Transverse colon (tissue), 4 donors: Measurements from ENCODE around the gene ZNF135. TPM values are rescaled to one million over a fixed set of nuclear protein-coding genes. Genes with fewer than 3 reads are reported as not detected.

Experiments used
- DNase-seq: peaks from one replicate; pipeline ENCODE4 v3.0.0-alpha.2; 2019
- H3K27ac ChIP-seq, 4 donors: fragments of 200-600 bp; sonication (generic); 2 replicates each; pipeline ENCODE4 v1.5.1; 2016 to 2018; ENCODE audit warnings: inconsistent platforms in 4 of 4
- H3K27me3 ChIP-seq: fragments of 200-600 bp; sonication (generic); 2 replicates; pipeline ENCODE4 v1.5.1; 2017; ENCODE audit warnings: inconsistent platforms
- H3K36me3 ChIP-seq, 4 donors: fragments of 200-600 bp; sonication (generic); 2 replicates each; pipeline ENCODE4 v1.5.1; 2017 to 2019; ENCODE audit warnings: inconsistent platforms in 4 of 4
- H3K4me1 ChIP-seq, 4 donors: fragments of 200-600 bp; sonication (generic); 2 replicates each; pipeline ENCODE4 v1.5.1; 2017 to 2020; ENCODE audit warnings: inconsistent platforms in 4 of 4
- H3K4me3 ChIP-seq, 4 donors: fragments of 200-600 bp; sonication (generic); 1 replicate in 1 of 4; 2 replicates in 3 of 4; pipeline versions ENCODE4 v1.5.1 to v1.6.1; 2017 to 2019; ENCODE audit warnings: inconsistent platforms in 4 of 4
- H3K9me3 ChIP-seq, 2 donors: fragments of 200-600 bp; sonication (generic); 2 replicates each; pipeline ENCODE4 v1.5.1; 2017 to 2019; ENCODE audit warnings: inconsistent platforms in 2 of 2
- CTCF ChIP-seq, 5 experiments: fragments of 200-600 bp in 3 of 5; fragments of 450-650 bp in 2 of 5; sonication (generic) in 3 of 5; IDR thresholded peaks; 1 replicate in 2 of 5; 2 replicates in 3 of 5; pipeline ENCODE4 v1.5.1; 2016 to 2017; ENCODE audit warnings: antibody characterized with exemption in 5 of 5, inconsistent platforms in 3 of 5, mild to moderate bottlenecking in 2 of 5, moderate library complexity in 1 of 5
- EP300 ChIP-seq: sonication (generic); formaldehyde crosslinking; IDR thresholded peaks from one replicate; pipeline ENCODE4 v1.6.1; 2017; ENCODE audit warnings: antibody characterized with exemption, low read depth
- POLR2A ChIP-seq: fragments of 450-650 bp; IDR thresholded peaks from one replicate; pipeline ENCODE4 v1.6.1; 2016; ENCODE audit warnings: antibody characterized with exemption, mild to moderate bottlenecking, moderate library complexity
- POLR2AphosphoS5 ChIP-seq, 3 donors: sonication (generic); formaldehyde crosslinking; IDR thresholded peaks; one replicate each; pipeline ENCODE4 v1.6.1; 2016; ENCODE audit warnings: antibody characterized with exemption in 3 of 3
- WGBS, 2 donors: methylation state at CpG; one replicate each; pipeline ENCODE4 v1.1.5; 2018; ENCODE audit warnings: low coverage in 1 of 2; 5-methylcytosine and 5-hydroxymethylcytosine counted together
- in situ Hi-C, 4 donors: fragments of 200-750 bp; cut with MboI; loops; one replicate each; pipeline versions ENCODE4 v1.15.0 to v1.15.1; 2017; ENCODE audit warnings: low sequenced_read_pairs in 3 of 4, low pct_ligation_motif_present in 1 of 4, low pct_unique_long_range_greater_than_20kb in 1 of 4
- intact Hi-C: fragments of 100-400 bp; cut with DNase I; formaldehyde crosslinking; loops from one replicate; pipeline ENCODE4 v1.15.1; 2023; ENCODE audit warnings: low total_unique reads
- total RNA-seq, 4 donors: library from RNA; depleted of rRNA; stranded (reverse); fragments of >200 nt; gene quantifications; one replicate each; pipeline ENCODE4 v1.1.0, GENCODE V29; 2016

Gene ZNF135
- total RNA-seq, 4 donors from 2014 or later = 1.6 to 20.9 (median 2.1) TPM

- in situ Hi-C loops (no loop called here), intact Hi-C loops (no loop called here)
- WGBS, 2 donors = 96% methylated on average over 24 of the region's 24 CpGs; no CpG with 5 or more reads in 1 of the 2 donors
- Histone ChIP-seq H3K27me3 (no peaks in the 10 kb centered on the region), H3K9me3 (peaks cover 7 to 24% of the 10 kb centered on the region in 2 donors), H3K4me1 (peaks cover 0 to 7% (median 2%) of the 10 kb centered on the region in 4 donors), H3K27ac (peak overlapping the region in 1 of 4 donors; percentile 80), H3K36me3 (peaks cover 0 to 9% (median 1%) of the 10 kb centered on the region in 4 donors), H3K4me3 (peak overlapping the region in 1 of 4 donors; percentile 69)
- DNase-seq = no peak
- TF ChIP-seq POLR2AphosphoS5 (IDR thresholded peaks at IDR 0.05) (no peak), POLR2A (no peak), EP300 (no peak), CTCF (IDR thresholded peaks at IDR 0.05) (no peak)
Measured at GRCh38 chr19:58060231-58060630, 1.1 kb downstream of the ZNF135 start.

GRCh38 chr19:58063712-58064111 is 4.6 kb downstream of the ZNF135 start:
- no peak overlapping the region for H3K4me3 ChIP-seq
- peaks cover 32 to 57% of the 10 kb centered on the region in 2 donors for H3K9me3 ChIP-seq
- in situ Hi-C loops (no loop called here), intact Hi-C loops (no loop called here)
- H3K36me3 ChIP-seq = peaks cover 0 to 27% (median 10%) of the 10 kb centered on the region in 4 donors
- H3K27ac ChIP-seq = no peak overlapping the region
- no peak for TF ChIP-seq POLR2AphosphoS5 (IDR thresholded peaks at IDR 0.05)
- no peak for TF ChIP-seq EP300
- TF ChIP-seq POLR2A = no peak
- no peak for TF ChIP-seq CTCF (IDR thresholded peaks at IDR 0.05)
- H3K4me1 ChIP-seq = peaks cover 0 to 7% (median 2%) of the 10 kb centered on the region in 4 donors
- H3K27me3 ChIP-seq = no peaks in the 10 kb centered on the region
- WGBS, 2 donors = 82 to 91% methylated on average over 2 to 3 of the region's 3 CpGs
- DNase-seq = no peak

- Histone ChIP-seq H3K9me3 (peaks cover 61 to 81% of the 10 kb centered on the region in 2 donors), H3K4me1 (no peaks in the 10 kb centered on the region), H3K36me3 (peaks cover 0 to 27% (median 10%) of the 10 kb centered on the region in 4 donors), H3K4me3 (no peak overlapping the region), H3K27me3 (no peaks in the 10 kb centered on the region), H3K27ac (no peak overlapping the region)
- 95 to 100% methylated on average over 1 to 15 of the region's 15 CpGs for WGBS, 2 donors
- DNase-seq = no peak
- TF ChIP-seq POLR2A (no peak), POLR2AphosphoS5 (IDR thresholded peaks at IDR 0.05) (no peak), CTCF (IDR thresholded peaks at IDR 0.05) (no peak), EP300 (no peak)
- intact Hi-C loops (no loop called here), in situ Hi-C loops (no loop called here)
Measured at GRCh38 chr19:58067240-58067912, 8.3 kb downstream of the ZNF135 start.

DNA sequence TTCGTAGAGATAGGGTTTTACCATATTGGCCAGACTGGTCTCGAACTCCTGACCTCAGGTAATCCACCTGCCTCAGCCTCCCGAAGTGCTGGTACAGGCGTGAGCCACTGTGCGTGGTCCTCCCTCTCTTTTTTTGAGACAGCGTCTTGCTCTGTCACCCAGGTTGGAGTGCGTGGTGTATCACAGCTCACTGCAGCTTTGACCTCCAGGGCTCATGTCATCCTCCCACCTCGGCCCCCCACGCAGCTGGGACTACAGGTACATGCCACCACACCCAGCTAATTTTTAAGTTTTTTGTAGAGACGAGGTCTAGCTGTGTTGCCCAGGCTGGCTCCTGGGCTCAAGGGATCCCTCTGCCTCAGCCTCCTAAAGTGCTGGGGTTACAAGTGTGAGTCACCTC is 20.7 kb downstream of the ZNF135 start:
- in situ Hi-C loops = no loop called here
- no peak for DNase-seq
- Histone ChIP-seq H3K27me3 (no peaks in the 10 kb centered on the region), H3K4me3 (no peak overlapping the region), H3K4me1 (no peaks in the 10 kb centered on the region), H3K36me3 (peaks cover 0 to 14% (median 4%) of the 10 kb centered on the region in 4 donors), H3K27ac (no peak overlapping the region), H3K9me3 (peaks cover 31 to 32% of the 10 kb centered on the region in 2 donors)
- no peak for TF ChIP-seq EP300
- TF ChIP-seq POLR2AphosphoS5 (IDR thresholded peaks at IDR 0.05) = no peak
- TF ChIP-seq POLR2A = no peak
- TF ChIP-seq CTCF (IDR thresholded peaks at IDR 0.05) = no peak
- intact Hi-C loops = no loop called here
- WGBS, 2 donors = 88% methylated on average over 10 of the region's 10 CpGs; no CpG with 5 or more reads in 1 of the 2 donors
